CD8-positive, alpha-beta memory T cell (primary cell): Measurements from ENCODE around the gene SPINDOC. TPM values are rescaled to one million over a fixed set of nuclear protein-coding genes. Genes with fewer than 3 reads are reported as not detected.
"Not testable (repeated sequence)": the region's sequence is repeated elsewhere in the genome, so short reads cannot be mapped to it uniquely, and the experiment has no call there.

Experiments
- CTCF ChIA-PET: fragments of 350-600 bp; sonication (Branson Sonifier 250); formaldehyde crosslinking; loops from one replicate; lab custom pipeline; 2021; ENCODE audit warnings: antibody characterized with exemption; lab: Charles Lee
- POLR2A ChIA-PET: fragments of 350-600 bp; sonication (Branson Sonifier 250); formaldehyde crosslinking; loops from one replicate; lab custom pipeline; 2021; ENCODE audit warnings: antibody characterized with exemption; lab: Charles Lee
- DNase-seq, 5 donors: peaks; one replicate each; pipeline versions ENCODE4 v3.0.0 to v3.0.0-alpha.2; 2020 to 2022; ENCODE audit warnings: mixed read lengths in 1 of 5
- H3K27ac ChIP-seq: one replicate; pipeline ENCODE4 v1.7.0; 2013; ENCODE audit warnings: low read depth, mild to moderate bottlenecking, low read length, moderate library complexity
- H3K27me3 ChIP-seq: 2 replicates; pipeline ENCODE4 v1.7.0; 2013; ENCODE audit warnings: low read length, mild to moderate bottlenecking; ENCODE audit not compliant: insufficient read depth, poor library complexity, severe bottlenecking
- H3K36me3 ChIP-seq: 2 replicates; pipeline ENCODE4 v1.7.0; 2013; ENCODE audit warnings: mild to moderate bottlenecking, low read length, moderate library complexity; ENCODE audit not compliant: insufficient read depth
- H3K4me1 ChIP-seq: 2 replicates; pipeline ENCODE4 v1.7.0; 2013; ENCODE audit warnings: mild to moderate bottlenecking, low read length, moderate library complexity; ENCODE audit not compliant: insufficient read depth
- H3K4me3 ChIP-seq: 2 replicates; pipeline ENCODE4 v1.7.0; 2013; ENCODE audit warnings: mild to moderate bottlenecking, low read length
- H3K9me3 ChIP-seq: 2 replicates; pipeline ENCODE4 v1.7.0; 2013; ENCODE audit warnings: mild to moderate bottlenecking, low read length
- H3K27ac Mint-ChIP-seq, 8 donors: one replicate each; pipeline ENCODE4 v1.8.0; 2020 to 2021; ENCODE audit warnings: mixed read lengths in 8 of 8, mild to moderate bottlenecking in 6 of 8, inconsistent platforms in 3 of 8, moderate library complexity in 3 of 8
- H3K27me3 Mint-ChIP-seq, 2 donors: one replicate each; pipeline ENCODE4 v1.8.0; 2020 to 2021; ENCODE audit warnings: mixed read lengths in 2 of 2, mild to moderate bottlenecking in 1 of 2, moderate library complexity in 1 of 2
- H3K36me3 Mint-ChIP-seq, 3 donors: one replicate each; pipeline ENCODE4 v1.8.0; 2020 to 2021; ENCODE audit warnings: mixed read lengths in 3 of 3, inconsistent platforms in 1 of 3, mild to moderate bottlenecking in 1 of 3
- H3K4me1 Mint-ChIP-seq, 3 donors: one replicate each; pipeline ENCODE4 v1.8.0; 2020 to 2021; ENCODE audit warnings: mixed read lengths in 3 of 3, inconsistent platforms in 1 of 3, mild to moderate bottlenecking in 1 of 3
- H3K4me3 Mint-ChIP-seq, 7 donors: one replicate each; pipeline ENCODE4 v1.8.0; 2020 to 2021; ENCODE audit warnings: mixed read lengths in 7 of 7, mild to moderate bottlenecking in 6 of 7, moderate library complexity in 4 of 7, inconsistent platforms in 2 of 7
- H3K9me3 Mint-ChIP-seq, 5 donors: one replicate each; pipeline ENCODE4 v1.8.0; 2020 to 2022; ENCODE audit warnings: mixed read lengths in 5 of 5, mild to moderate bottlenecking in 3 of 5, moderate library complexity in 2 of 5, inconsistent platforms in 1 of 5
- polyA plus RNA-seq: library from polyadenylated mRNA; unstranded; fragments of 300-500 nt; fragmentation: Illumina TruSeq; gene quantifications from one replicate; pipeline ENCODE4 v1.2.3, GENCODE V29; 2021
- total RNA-seq, 2 experiments: library from RNA; stranded (reverse); gene quantifications; one replicate each; pipeline ENCODE4 v1.2.3, GENCODE V29; 2021

The SPINDOC gene
- total and polyA plus RNA-seq, 3 experiments from 2014 or later = 1.4 to 41.4 (median 38.7) TPM

GRCh38 chr11:63795066-63795465 is 18.2 kb upstream of the SPINDOC start:
- peaks cover 0 to 1% (median 0%) of the 10 kb centered on the region in 3 donors for H3K4me1 Mint-ChIP-seq
- peaks cover 9 to 23% (median 15%) of the 10 kb centered on the region in 5 donors for H3K9me3 Mint-ChIP-seq
- Histone ChIP-seq H3K27ac (no peak overlapping the region), H3K36me3 (no peaks in the 10 kb centered on the region), H3K27me3 (no peaks in the 10 kb centered on the region), H3K4me3 (no peak overlapping the region), H3K9me3 (no peaks in the 10 kb centered on the region), H3K4me1 (no peaks in the 10 kb centered on the region)
- H3K36me3 Mint-ChIP-seq = peaks cover 0 to 4% (median 0%) of the 10 kb centered on the region in 3 donors
- CTCF ChIA-PET = no interaction called here
- no peak overlapping the region for H3K4me3 Mint-ChIP-seq
- no peak overlapping the region for H3K27ac Mint-ChIP-seq
- POLR2A ChIA-PET = no interaction called here
- no peak for DNase-seq
- peaks cover 4 to 19% of the 10 kb centered on the region in 2 donors for H3K27me3 Mint-ChIP-seq

- Mint-ChIP-seq H3K4me1 (no peaks in the 10 kb centered on the region), H3K36me3 (no peaks in the 10 kb centered on the region), H3K9me3 (no peaks in the 10 kb centered on the region), H3K27me3 (peaks cover 6 to 20% of the 10 kb centered on the region in 2 donors), H3K4me3 (no peak overlapping the region), H3K27ac (no peak overlapping the region)
- H3K4me1 ChIP-seq = no peaks in the 10 kb centered on the region
- H3K36me3 ChIP-seq = no peaks in the 10 kb centered on the region
- CTCF ChIA-PET = no interaction called here
- H3K27ac ChIP-seq = no peak overlapping the region
- no peak overlapping the region for H3K4me3 ChIP-seq
- H3K9me3 ChIP-seq = no peaks in the 10 kb centered on the region
- no peaks in the 10 kb centered on the region for H3K27me3 ChIP-seq
- POLR2A ChIA-PET = no interaction called here
- DNase-seq = no peak
These were observed 12.3 kb upstream of the SPINDOC start for GRCh38 chr11:63800921-63801320.

GRCh38 chr11:63802637-63803414 is 10.4 kb upstream of the SPINDOC start:
- Histone ChIP-seq H3K36me3 (no peaks in the 10 kb centered on the region), H3K4me3 (no peak overlapping the region), H3K27ac (no peak overlapping the region), H3K27me3 (no peaks in the 10 kb centered on the region), H3K9me3 (no peaks in the 10 kb centered on the region), H3K4me1 (no peaks in the 10 kb centered on the region)
- POLR2A ChIA-PET = interaction anchor here (0.6 kb wide), 1 partner anchor 66 kb away, joined by 3 read pairs; no protein-coding TSS in a partner anchor
- no peaks in the 10 kb centered on the region for H3K36me3 Mint-ChIP-seq
- H3K9me3 Mint-ChIP-seq = no peaks in the 10 kb centered on the region
- no peak overlapping the region for H3K4me3 Mint-ChIP-seq
- H3K4me1 Mint-ChIP-seq = no peaks in the 10 kb centered on the region
- CTCF ChIA-PET = interaction anchor here (1.4 kb wide), 1 partner anchor 35 kb away, joined by 3 read pairs; the partner anchor contains the start of gene ZFTA
- DNase-seq = no peak
- H3K27ac Mint-ChIP-seq = no peak overlapping the region
- peaks cover 2 to 9% of the 10 kb centered on the region in 2 donors for H3K27me3 Mint-ChIP-seq

- H3K27me3 Mint-ChIP-seq = peaks cover 2 to 4% of the 10 kb centered on the region in 2 donors
- Histone ChIP-seq H3K4me3 (no peak overlapping the region), H3K4me1 (no peaks in the 10 kb centered on the region), H3K36me3 (no peaks in the 10 kb centered on the region), H3K27me3 (no peaks in the 10 kb centered on the region), H3K9me3 (no peaks in the 10 kb centered on the region), H3K27ac (no peak overlapping the region)
- ChIA-PET CTCF (no interaction called here), POLR2A (no interaction called here)
- no peak overlapping the region for H3K27ac Mint-ChIP-seq
- H3K36me3 Mint-ChIP-seq = no peaks in the 10 kb centered on the region
- no peaks in the 10 kb centered on the region for H3K9me3 Mint-ChIP-seq
- DNase-seq = no peak
- H3K4me3 Mint-ChIP-seq = no peak overlapping the region
- H3K4me1 Mint-ChIP-seq = no peaks in the 10 kb centered on the region
These were observed 9.0 kb upstream of the SPINDOC start for GRCh38 chr11:63804259-63804658.

GRCh38 chr11:63805844-63806415 is 7.3 kb upstream of the SPINDOC start:
- no peak overlapping the region for H3K4me3 ChIP-seq
- H3K27ac ChIP-seq = no peak overlapping the region
- POLR2A ChIA-PET = no interaction called here
- H3K4me1 Mint-ChIP-seq = no peaks in the 10 kb centered on the region
- H3K36me3 Mint-ChIP-seq = no peaks in the 10 kb centered on the region
- H3K4me3 Mint-ChIP-seq = no peak overlapping the region
- H3K27me3 ChIP-seq = no peaks in the 10 kb centered on the region
- no peaks in the 10 kb centered on the region for H3K36me3 ChIP-seq
- no peak for DNase-seq
- peaks cover 2 to 4% of the 10 kb centered on the region in 2 donors for H3K27me3 Mint-ChIP-seq
- H3K9me3 Mint-ChIP-seq = no peaks in the 10 kb centered on the region
- CTCF ChIA-PET = no interaction called here
- no peaks in the 10 kb centered on the region for H3K9me3 ChIP-seq
- no peak overlapping the region for H3K27ac Mint-ChIP-seq
- no peaks in the 10 kb centered on the region for H3K4me1 ChIP-seq

GRCh38 chr11:63810383-63810782 is 2.9 kb upstream of the SPINDOC start:
- H3K4me3 Mint-ChIP-seq, H3K27me3 Mint-ChIP-seq, H3K27ac ChIP-seq, H3K27me3 ChIP-seq, H3K9me3 ChIP-seq, H3K4me3 ChIP-seq, POLR2A ChIA-PET, CTCF ChIA-PET, H3K36me3 Mint-ChIP-seq, H3K9me3 Mint-ChIP-seq, H3K27ac Mint-ChIP-seq, H3K36me3 ChIP-seq, DNase-seq: not testable (repeated sequence)
- H3K4me1 Mint-ChIP-seq = peaks cover 19 to 21% (median 19%) of the 10 kb centered on the region in 3 donors
- peaks cover 14% of the 10 kb centered on the region for H3K4me1 ChIP-seq

- Histone ChIP-seq H3K27me3 (no peaks in the 10 kb centered on the region), H3K9me3 (no peaks in the 10 kb centered on the region), H3K4me3 (no peak overlapping the region), H3K36me3 (no peaks in the 10 kb centered on the region), H3K27ac (no peak overlapping the region), H3K4me1 (peaks cover 14% of the 10 kb centered on the region)
- peak overlapping the region in 5 of 7 donors; percentile 47 to 84 (median 79) for H3K4me3 Mint-ChIP-seq
- POLR2A ChIA-PET = no interaction called here
- CTCF ChIA-PET = interaction anchor here (0.9 kb wide), 1 partner anchor 26 kb away, joined by 3 read pairs; no protein-coding TSS in a partner anchor
- H3K27me3 Mint-ChIP-seq = no peaks in the 10 kb centered on the region
- H3K9me3 Mint-ChIP-seq = no peaks in the 10 kb centered on the region
- peaks cover 21 to 29% (median 25%) of the 10 kb centered on the region in 3 donors for H3K4me1 Mint-ChIP-seq
- no peak for DNase-seq
- no peak overlapping the region for H3K27ac Mint-ChIP-seq
- H3K36me3 Mint-ChIP-seq = peaks cover 0 to 6% (median 0%) of the 10 kb centered on the region in 3 donors
These were observed 1.7 kb upstream of the SPINDOC start for GRCh38 chr11:63811522-63811921.
